NCI-H2029 treated with DMSO at 0.1 percent for 48 hours (cell line): ENCODE measurements around the gene NCLN.
A peak's percentile ranks its signal among the peaks of the same experiment; 100 is the strongest.
"Not testable (repeated sequence)": the region's sequence is repeated elsewhere in the genome, so short reads cannot be mapped to it uniquely, and the experiment has no call there.

ENCODE experiments used
- DNase-seq: peaks from one replicate; lab custom pipeline; 2025; lab: John Stamatoyannopoulos, UW

NCLN gene, protein sequence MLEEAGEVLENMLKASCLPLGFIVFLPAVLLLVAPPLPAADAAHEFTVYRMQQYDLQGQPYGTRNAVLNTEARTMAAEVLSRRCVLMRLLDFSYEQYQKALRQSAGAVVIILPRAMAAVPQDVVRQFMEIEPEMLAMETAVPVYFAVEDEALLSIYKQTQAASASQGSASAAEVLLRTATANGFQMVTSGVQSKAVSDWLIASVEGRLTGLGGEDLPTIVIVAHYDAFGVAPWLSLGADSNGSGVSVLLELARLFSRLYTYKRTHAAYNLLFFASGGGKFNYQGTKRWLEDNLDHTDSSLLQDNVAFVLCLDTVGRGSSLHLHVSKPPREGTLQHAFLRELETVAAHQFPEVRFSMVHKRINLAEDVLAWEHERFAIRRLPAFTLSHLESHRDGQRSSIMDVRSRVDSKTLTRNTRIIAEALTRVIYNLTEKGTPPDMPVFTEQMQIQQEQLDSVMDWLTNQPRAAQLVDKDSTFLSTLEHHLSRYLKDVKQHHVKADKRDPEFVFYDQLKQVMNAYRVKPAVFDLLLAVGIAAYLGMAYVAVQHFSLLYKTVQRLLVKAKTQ

DNA sequence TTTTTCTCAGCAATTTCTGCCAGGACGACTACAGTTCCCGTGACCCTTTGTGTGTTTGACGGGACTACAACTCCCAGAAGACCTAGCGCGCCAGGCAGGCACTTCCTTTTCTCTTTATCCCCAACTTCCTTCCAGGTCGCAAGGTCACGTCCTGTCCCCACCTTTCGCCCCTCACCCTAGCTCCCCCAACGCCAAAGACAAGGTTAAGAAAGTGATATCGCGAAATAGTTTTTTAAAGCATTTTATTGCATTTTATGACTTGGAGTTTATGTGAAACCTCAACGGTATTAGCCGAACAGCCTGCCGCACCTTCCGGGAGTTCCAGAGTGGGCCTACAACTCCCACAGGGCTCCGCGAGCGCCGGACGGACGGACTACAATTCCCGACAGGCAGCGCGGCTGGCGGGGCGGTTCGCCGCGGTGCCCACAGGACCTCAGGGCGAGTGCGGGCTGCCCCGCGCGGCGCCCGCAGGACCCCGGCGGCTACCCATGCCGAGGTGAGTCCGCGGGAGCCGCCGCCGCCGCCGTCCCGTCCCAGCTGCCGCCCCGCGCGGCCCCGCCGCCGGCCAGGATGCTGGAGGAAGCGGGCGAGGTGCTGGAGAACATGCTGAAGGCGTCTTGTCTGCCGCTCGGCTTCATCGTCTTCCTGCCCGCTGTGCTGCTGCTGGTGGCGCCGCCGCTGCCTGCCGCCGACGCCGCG lies at the start of gene NCLN:
NCLN (plus strand) TSS at position 470 of the 699 bp plus-strand sequence; CDS start at position 571, 101 bp downstream.
- DNase-seq, result peak; percentile 97

DNA sequence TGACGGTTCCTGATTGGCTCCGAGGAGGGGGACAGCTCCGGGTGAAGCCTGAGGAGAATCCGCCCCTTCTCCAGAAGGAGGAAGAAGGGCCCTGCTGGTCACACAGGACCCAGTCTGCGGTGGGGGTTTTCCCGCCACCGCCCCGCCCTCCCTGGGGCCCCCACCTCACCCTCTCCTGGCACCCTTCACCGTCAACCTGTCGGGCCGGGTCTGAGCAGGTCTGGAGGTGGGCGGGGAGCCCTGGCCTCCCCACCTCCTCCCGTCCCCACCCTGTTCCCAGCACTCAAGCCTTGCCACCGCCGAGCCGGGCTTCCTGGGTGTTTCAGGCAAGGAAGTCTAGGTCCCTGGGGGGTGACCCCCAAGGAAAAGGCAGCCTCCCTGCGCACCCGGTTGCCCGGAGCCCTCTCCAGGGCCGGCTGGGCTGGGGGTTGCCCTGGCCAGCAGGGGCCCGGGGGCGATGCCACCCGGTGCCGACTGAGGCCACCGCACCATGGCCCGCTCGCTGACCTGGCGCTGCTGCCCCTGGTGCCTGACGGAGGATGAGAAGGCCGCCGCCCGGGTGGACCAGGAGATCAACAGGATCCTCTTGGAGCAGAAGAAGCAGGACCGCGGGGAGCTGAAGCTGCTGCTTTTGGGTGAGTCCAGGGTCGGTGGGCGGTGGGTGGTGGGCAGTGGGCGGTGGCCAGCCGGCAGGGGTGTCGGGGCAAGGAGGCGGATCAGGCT lies 49.6 kb upstream of the NCLN start, which contains the start of gene GNA15:
GNA15 (plus strand) TSS at position 73 of the 723 bp plus-strand sequence; CDS start at position 491, 418 bp downstream.
- no peak for DNase-seq

DNA sequence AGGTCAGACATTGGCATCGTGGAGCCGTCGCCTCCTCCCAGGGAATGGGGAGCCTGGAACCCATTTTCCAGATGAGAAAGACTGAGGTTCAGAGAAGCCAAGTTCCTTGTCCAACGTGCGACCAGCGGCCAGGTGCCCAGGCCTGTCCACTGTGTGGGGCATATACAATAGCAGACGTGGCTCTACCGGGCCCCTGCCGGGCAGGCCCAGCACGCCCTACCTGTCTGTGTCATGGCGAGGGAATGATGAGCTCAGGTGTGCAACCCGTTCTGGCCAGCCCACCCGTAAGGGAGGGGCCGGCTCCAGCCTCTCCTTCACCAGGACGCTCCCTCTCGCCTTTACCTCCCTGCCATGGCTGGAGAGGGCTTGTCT lies 49.1 kb upstream of the NCLN start:
- no peak for DNase-seq

DNA sequence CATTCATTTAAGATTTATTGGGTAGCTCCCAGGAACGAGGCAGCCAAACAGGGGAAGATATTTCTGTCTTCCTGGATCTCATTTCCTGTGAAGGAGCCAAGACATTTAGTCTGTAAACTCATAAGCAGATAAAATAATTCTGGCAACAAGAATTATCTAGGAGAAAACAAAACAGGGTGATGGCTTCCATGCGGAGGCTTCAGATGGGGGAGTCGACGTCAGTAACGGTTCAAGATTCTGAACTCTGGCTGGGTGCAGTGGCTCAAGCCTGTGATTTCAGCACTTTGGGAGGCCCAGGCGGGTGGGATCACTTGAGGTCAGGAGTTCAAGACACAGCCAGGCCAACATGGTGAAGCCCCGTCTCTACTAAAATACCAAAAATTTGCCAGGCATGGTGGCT lies 48.6 kb upstream of the NCLN start:
- DNase-seq, result no peak

DNA sequence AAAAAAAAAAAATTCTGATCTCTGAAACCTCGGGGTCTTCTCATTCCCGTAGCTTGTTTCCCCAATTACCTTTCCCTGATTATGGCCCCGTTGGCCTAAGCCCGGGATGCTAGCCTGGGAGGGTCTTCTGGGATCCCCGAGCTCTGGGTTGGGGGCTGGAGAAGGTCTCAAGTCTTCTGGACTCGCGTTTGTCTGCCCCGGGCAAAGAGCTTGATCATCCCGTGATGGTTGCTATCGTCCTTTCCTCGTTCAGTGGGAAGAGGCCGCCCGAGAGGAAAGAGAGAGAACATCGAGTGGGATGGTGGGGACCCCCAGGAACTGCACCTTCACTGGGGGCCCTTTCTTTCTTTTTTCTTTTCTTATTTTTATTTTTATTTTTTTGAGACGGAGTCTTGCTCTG lies 47.5 kb upstream of the NCLN start:
- DNase-seq, result no peak

DNA sequence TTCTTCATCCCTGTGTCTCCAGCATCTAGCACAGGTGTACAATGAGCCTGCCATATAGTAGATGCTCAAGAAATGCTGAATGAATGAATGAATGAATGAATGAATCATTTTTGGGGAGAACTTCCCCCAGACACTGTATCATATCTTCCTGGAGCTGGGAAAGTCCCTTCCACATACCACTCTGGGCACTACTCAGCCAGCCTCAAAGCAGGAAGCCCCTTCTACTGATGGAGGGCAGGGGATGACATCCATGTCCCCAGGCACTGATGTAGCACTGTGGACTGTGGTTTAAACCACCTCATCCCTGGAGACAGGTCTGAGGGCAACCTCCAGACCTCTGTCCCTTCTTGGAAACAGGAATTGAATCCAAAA lies 45.1 kb upstream of the NCLN start:
- no peak for DNase-seq

DNA sequence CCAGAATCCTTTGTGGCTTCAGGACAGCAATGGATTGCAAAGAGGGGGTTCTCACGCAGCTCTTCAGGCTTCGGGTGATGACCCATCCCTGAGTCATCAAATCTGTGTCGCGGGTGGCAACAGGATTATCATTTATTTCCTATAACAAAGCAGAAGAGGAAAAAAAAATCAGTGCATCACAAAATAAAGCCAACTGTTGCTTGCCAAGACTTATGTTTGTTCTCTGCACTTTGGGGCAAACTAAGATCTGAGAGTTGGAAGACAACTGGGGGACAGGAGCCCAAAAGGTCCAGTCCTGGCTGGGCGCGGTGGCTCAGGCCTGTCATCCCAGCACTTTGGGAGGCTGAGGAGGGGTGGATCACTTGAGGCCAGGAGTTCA lies 43.4 kb upstream of the NCLN start:
- no peak for DNase-seq

DNA sequence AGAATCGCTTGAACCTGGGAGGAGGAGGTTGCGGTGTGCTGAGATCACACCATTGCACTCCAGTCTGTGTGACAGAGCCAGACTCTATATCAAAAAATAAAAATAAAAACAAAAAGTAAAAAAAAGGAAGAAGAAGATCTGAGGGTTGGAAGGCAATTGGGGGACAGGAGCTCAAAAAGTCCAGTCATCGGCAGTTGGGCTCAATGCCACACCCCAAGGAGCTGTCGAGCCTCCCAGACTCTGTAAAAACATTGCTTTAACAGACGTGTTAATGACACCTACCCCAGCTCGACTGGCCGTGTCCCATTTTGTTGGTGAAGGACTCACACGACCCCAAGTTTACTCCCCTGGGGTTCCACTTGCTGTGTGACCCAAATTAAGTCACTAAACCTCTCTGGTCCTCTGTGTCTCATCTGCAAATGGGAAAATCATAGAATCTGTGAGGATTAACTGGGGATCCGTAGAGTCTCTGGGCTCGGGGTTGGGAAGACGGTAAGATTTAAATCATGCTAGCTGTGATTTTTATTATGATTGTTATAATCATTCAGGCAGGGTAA lies 42.9 kb upstream of the NCLN start:
- DNase-seq, result no peak

DNA sequence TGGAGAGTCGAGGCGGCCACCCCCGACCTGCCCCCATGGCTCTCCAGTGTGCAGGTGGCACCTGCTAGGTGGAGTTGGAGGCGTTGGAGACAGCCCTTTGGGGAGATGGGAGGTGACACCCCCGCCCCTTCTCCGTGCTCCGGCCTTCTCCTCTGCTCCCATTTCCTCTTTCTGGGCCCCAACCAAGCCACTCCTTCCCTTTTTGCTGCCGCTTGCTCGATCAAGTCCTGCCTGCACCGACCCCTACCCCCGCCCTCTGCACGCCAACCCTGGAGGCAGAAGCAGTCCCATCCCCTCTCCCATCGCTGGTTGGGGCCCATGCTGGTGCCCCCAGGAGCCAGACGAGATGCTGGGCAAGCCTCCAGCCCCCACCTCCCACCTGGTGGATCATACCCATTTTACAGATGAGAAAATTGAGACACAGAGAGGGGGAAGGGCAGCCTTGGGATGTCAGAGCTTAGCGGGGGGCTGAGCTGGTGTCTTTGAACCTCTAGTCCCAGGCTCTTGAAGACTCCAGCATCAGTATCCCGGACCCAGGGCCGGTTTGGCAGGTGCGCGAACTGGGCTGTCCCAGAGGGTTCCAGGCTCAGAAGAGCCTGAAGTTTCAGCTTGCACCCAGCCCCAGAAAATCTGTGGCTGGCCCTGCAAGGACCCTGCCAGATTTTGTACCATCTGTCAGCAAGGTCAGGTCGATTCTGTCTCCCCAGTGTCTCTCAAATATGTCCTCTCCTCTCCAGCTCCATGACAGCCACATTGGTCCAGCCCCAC lies 39.6 kb upstream of the NCLN start:
- no peak for DNase-seq

DNA sequence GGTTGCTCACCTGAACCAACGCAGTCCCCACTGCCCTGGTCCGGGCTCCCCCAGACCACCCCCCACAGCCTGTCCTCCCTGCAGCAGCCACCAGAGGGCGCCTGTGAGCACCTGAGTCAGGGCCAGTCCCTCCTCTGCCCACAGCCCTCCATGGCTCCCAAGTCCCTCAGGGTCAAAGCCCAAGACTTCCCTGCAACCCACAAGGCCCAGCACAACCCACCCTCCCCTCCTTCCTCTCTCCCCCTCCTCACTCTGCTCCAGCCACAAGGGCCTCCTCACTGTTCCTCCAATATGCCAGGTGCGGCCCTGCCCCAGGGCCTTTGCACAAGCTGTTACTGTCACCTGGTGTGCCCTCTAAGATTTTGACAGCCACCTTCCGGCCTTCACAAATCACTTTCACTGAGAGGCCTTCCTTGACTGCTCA lies 39.0 kb upstream of the NCLN start:
- no peak for DNase-seq

DNA sequence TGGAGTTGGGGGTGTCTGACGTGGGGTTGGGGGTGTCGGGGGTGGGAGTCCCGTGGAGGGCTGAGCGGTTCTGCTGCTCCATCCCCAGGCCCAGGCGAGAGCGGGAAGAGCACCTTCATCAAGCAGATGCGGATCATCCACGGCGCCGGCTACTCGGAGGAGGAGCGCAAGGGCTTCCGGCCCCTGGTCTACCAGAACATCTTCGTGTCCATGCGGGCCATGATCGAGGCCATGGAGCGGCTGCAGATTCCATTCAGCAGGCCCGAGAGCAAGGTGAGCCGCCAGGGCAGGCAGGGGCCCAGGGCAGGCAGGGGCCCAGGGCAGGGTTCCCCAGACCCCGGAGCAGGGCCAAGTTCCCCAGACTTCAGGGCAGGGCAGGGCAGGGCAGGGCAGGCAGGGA lies 37.2 kb upstream of the NCLN start:
- no peak for DNase-seq

DNA sequence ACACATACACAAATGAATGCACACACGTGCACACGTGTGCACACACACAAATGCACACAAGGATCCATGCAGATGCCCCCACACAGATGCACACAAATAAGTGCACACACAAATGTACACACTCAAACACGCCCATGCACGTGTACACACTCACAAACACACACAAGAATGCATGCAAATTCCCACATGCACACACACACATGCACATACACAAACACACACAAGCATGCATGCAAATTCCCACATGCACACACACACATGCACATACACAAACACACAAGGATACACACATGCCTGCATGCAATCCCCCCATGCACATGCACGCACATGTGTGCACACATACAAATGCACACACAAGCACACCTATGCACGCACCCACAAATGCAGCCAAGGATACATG lies 36.6 kb upstream of the NCLN start:
- DNase-seq, result no peak

DNA sequence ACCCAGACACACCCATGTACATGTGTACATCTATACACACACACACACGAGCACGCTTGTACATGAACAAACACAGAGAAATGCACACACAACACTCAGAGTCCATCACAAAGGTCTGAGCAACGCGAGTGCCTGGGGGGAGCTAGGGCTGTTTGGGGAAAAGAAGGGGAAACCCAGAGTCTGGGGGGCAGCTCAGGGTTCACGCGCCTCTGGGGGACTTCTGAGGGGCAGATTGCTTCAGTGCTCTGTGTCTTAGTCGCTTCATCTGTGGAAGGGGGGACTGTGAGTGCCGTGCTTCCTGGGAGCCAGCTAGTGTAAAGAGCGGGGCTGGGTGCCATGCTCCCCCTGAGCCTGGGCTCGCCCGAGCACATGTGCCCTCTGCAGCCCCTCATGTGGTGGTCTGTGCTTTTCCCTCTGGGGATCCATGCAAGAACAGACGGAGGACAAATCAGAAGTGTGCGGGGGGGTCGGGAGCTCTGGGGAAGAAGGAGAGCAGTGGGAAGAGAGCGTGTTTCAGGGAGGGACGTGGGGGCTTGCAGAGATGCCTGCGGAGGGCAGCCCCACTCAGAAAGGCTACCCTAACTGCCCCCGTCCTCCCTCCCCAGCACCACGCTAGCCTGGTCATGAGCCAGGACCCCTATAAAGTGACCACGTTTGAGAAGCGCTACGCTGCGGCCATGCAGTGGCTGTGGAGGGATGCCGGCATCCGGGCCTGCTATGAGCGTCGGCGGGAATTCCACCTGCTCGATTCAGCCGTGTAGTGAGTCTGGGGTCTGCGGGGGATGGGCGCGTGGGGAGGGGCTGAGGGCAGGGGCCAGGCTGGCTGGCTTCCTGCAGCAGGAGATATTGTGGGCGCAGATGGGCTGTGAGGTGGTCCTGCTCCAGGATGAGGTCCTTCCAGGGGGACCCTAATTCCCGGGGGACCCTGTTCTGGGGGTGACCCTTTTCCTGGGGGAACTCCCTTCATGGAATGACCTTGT lies 35.9 kb upstream of the NCLN start:
- no peak for DNase-seq

DNA sequence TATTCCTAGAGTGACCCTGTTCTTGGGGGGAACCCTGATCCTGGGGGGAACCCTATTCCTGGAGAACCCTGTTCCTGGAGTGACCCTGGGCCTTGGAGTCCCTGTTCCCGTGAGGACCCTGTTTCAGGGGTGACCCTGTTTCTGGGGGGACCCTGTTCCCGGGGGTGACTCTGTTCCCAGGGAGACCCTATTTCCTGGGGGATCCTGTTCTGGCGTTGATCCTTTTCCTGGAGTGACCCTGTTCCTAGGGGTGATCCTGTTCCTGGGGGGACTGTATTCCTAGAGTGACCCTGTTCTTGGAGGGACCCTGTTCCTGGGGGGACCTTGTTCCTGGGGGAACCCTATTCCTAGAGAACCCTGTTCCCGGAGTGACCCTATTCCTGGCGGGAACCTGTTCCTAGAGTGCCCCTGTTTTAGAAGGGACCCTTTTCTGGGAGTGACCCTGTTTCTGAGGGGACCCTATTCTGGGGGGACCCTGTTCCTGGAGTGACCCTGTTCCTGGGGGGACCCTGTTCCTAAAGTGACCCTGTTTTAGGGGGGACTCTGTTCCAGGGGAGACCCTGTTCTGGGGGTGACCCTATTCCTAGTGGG lies 34.9 kb upstream of the NCLN start:
- no peak for DNase-seq

DNA sequence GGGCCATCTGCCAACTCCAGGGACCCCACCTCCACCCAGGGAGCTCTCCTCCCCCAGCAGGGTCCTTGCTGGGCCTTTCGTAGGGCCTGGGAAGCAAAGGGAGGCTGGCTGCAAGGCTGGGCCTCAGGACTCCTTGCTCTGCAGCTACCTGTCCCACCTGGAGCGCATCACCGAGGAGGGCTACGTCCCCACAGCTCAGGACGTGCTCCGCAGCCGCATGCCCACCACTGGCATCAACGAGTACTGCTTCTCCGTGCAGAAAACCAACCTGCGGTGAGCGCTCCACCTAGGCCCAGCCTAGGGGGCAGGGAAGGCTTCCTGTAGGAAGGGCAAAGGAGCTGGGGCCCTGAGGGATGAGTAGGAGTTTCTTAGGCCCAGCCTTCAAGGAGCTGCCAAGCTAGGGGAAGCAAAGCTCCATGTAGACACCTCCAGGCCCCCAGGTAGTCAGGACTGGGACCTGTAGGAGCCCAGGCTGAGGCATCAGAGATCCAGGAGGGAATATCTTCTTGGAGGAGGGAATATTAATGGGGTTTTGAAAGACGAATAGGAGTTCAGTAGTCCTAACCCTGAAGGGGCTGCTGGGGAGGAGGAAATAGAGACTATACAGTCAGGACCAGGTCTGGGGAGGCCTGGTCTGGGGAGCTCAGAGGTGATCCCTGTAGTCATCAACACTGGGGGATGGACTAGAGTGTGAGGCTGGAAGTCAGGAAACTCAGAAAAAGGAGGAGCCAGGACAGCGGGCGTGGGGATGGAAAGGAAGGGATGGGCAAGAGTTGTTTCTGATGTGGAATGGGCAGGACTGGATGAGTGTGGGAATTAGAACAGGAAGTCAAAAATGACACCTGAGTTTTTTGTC lies 33.9 kb upstream of the NCLN start:
- DNase-seq, result no peak

DNA sequence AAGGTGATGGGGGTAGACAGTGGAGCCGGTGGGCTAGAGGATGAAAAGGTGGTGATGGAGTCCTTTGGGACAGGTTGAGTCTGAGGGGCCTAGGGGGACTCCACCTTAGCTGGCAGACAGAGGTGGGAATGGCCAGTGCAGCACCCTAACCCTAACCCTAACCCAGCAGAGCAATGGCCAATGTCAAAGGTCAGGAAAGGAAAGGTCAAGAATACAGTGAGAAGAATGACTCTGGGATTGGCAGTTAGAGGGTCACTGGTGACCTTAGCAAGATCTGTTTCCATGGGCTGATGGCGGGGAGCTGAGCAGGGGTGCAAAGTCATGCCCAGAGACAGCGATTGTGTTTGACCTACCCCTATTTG lies 33.3 kb upstream of the NCLN start:
- DNase-seq, result no peak

DNA sequence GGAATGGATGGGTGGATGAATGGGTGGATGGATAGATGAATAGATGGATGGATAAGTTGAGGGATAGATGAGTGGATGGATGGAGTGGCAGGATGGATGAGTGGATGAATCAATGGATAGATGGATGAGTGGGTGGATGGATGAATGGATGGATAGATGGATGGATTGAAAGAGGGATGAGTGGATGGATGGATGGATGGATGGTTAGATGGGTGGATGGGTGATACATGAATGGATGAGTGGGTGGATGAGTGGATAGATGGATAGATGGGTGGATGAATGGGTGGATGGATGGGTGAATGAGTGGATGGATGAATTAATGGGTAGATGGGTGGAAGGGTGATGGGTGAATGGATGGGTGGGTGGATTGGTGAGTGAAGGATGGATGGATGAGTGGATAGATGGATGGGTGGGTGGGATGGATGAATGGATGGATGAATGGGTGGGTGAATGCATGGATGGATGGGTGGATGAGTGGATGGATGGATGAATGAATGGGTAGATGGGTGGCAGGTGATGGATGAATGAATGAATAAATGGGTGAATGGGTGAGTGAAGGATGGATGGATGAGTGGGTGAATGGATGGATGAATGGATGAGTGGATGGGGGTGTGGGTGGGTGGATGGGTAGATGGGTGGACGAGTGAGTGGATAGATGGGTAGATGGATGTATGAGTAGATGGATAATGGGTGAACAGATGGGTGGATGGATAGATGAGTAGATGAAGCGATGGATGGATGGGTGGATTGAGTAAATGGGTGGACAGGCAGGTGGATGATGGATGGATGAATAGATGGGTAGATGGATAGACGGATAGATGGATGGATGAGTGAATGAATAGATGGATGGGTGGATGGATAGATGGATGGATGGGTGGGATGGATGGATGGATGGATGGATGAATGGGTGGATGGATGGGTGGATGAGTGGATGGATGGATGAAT lies 32.2 kb upstream of the NCLN start:
- DNase-seq, result no peak

DNA sequence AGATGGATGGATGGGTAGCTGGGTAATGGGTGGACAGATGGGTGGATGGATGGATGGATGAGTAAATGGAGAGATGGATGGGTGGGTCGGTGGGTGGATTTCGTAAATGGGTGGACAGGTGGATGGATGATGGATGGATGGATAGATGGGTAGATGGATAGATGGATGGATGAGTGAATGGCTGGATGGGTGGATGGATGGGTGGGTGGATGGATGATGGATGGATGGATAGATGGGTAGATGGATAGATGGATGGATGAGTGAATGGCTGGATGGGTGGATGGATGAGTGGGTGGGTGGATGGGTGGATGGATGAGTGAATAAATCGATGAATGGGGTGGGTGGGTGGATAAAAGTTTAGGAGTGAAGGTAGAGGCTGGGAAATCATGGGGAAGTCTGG lies 31.3 kb upstream of the NCLN start:
- DNase-seq, result not testable (repeated sequence)
